Vagina (tissue), 2 donors: ENCODE measurements around the gene KCNC3. TPM values are rescaled to one million over a fixed set of nuclear protein-coding genes. Genes with fewer than 3 reads are reported as not detected.

ENCODE experiments used
- DNase-seq, 2 donors: peaks; one replicate each; pipeline ENCODE4 v3.0.0-alpha.2; 2017; ENCODE audit errors: extremely low spot score in 2 of 2
- H3K27ac ChIP-seq: fragments of 200-600 bp; sonication (generic); one replicate; pipeline ENCODE4 v1.5.1; 2019
- H3K27me3 ChIP-seq: fragments of 200-600 bp; sonication (generic); one replicate; pipeline ENCODE4 v1.5.1; 2019
- H3K36me3 ChIP-seq, 2 donors: fragments of 200-600 bp; sonication (generic); one replicate each; pipeline ENCODE4 v1.5.1; 2017 to 2019
- H3K4me1 ChIP-seq: fragments of 200-600 bp; sonication (generic); one replicate; pipeline ENCODE4 v1.5.1; 2019
- H3K4me3 ChIP-seq, 2 donors: fragments of 200-600 bp; sonication (generic); 1 replicate in 1 of 2; 2 replicates in 1 of 2; pipeline ENCODE4 v1.5.1; 2016 to 2019
- H3K9me3 ChIP-seq: fragments of 200-600 bp; sonication (generic); one replicate; pipeline ENCODE4 v1.5.1; 2019
- POLR2A ChIP-seq, 2 donors: fragments of 450-650 bp; IDR thresholded peaks; one replicate each; pipeline ENCODE4 v1.6.1; 2017; ENCODE audit warnings: antibody characterized with exemption in 2 of 2, mild to moderate bottlenecking in 2 of 2, moderate library complexity in 2 of 2
- POLR2AphosphoS5 ChIP-seq, 2 donors: sonication (generic); formaldehyde crosslinking; IDR thresholded peaks; one replicate each; pipeline ENCODE4 v1.9.0; 2017; ENCODE audit warnings: antibody characterized with exemption in 2 of 2, mild to moderate bottlenecking in 2 of 2, low read depth in 1 of 2; ENCODE audit not compliant: insufficient read depth in 1 of 2
- intact Hi-C: fragments of 100-400 bp; cut with DNase I; formaldehyde crosslinking; loops from one replicate; pipeline ENCODE4 v1.15.1; 2023
- total RNA-seq: library from RNA; depleted of rRNA; stranded (reverse); fragments of >200 nt; gene quantifications from one replicate; pipeline ENCODE4 v1.2.3, GENCODE V29; 2016
- TF ChIP-seq, protein P1 (sequence below), 3 experiments: fragments of 450-650 bp in 2 of 3; fragments of 200-600 bp in 1 of 3; sonication (generic) in 1 of 3; IDR thresholded peaks; one replicate each; pipeline ENCODE4 v1.5.1; 2017 to 2019; ENCODE audit warnings: antibody characterized with exemption in 3 of 3, mild to moderate bottlenecking in 2 of 3, moderate library complexity in 2 of 3

Gene KCNC3
- total RNA-seq, 1 donor from 2014 or later: 0.98 TPM

- TF ChIP-seq POLR2A (IDR thresholded peaks at IDR 0.05): no peak
- TF ChIP-seq, protein P1, sequence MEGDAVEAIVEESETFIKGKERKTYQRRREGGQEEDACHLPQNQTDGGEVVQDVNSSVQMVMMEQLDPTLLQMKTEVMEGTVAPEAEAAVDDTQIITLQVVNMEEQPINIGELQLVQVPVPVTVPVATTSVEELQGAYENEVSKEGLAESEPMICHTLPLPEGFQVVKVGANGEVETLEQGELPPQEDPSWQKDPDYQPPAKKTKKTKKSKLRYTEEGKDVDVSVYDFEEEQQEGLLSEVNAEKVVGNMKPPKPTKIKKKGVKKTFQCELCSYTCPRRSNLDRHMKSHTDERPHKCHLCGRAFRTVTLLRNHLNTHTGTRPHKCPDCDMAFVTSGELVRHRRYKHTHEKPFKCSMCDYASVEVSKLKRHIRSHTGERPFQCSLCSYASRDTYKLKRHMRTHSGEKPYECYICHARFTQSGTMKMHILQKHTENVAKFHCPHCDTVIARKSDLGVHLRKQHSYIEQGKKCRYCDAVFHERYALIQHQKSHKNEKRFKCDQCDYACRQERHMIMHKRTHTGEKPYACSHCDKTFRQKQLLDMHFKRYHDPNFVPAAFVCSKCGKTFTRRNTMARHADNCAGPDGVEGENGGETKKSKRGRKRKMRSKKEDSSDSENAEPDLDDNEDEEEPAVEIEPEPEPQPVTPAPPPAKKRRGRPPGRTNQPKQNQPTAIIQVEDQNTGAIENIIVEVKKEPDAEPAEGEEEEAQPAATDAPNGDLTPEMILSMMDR (IDR thresholded peaks at IDR 0.05): no peak
- TF ChIP-seq POLR2AphosphoS5 (IDR thresholded peaks at IDR 0.05; ENCODE audit: insufficient read depth in 1 of 2, low read depth in 1 of 2): no peak
- Histone ChIP-seq H3K36me3 (no peaks in the 10 kb centered on the region), H3K4me3 (no peak overlapping the region), H3K27me3 (no peaks in the 10 kb centered on the region), H3K9me3 (no peaks in the 10 kb centered on the region), H3K4me1 (peaks cover 32% of the 10 kb centered on the region), H3K27ac (no peak overlapping the region)
- no peak for DNase-seq
- intact Hi-C loops: no loop called here
These were observed 3.7 kb downstream of the KCNC3 start for GRCh38 chr19:50325310-50326100.

DNA sequence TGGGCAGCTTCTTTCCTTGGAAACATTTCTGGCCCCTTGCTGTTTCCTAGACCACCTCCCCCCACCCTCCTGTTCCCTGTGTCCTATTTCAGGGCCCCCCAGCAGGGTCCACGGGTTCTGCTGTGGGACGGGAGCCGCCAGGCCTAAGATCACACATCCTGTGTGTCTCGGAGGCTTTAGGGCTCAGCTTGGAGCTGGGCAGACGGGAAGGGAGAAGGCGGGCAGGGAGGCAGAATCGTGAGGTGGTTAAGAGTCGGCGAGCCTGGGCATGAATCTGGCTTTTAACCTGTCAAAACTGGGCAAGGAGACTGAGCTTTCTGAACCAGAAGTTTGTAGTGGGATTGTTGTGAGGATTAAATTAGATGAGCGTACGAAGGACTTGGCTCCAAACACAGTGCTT is 4.8 kb downstream of the KCNC3 start:
- Histone ChIP-seq H3K27me3 (no peaks in the 10 kb centered on the region), H3K4me1 (peaks cover 26% of the 10 kb centered on the region), H3K27ac (no peak overlapping the region), H3K9me3 (no peaks in the 10 kb centered on the region), H3K4me3 (no peak overlapping the region), H3K36me3 (no peaks in the 10 kb centered on the region)
- intact Hi-C loops: no loop called here
- DNase-seq: no peak
- no peak for TF ChIP-seq POLR2AphosphoS5 (IDR thresholded peaks at IDR 0.05; ENCODE audit: insufficient read depth in 1 of 2, low read depth in 1 of 2)
- TF ChIP-seq, protein P1 (IDR thresholded peaks at IDR 0.05): no peak
- TF ChIP-seq POLR2A (IDR thresholded peaks at IDR 0.05): no peak

DNA sequence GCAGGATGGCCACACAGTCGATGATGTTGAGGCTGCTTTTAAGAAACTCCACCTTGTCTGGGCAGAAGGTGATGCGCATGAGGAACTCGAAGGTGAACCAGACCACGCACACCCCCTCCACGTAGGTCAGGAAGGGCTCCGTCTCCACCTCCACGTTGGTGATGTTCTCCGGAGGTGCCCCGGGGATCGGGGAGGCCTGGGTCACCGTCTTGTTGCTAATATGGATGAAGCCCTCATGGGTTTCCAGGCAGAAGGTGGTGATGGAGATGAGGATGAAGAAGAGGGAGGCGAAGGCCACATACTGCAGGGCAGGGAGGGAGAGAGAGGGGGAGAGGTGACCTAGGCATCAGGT is 5.4 kb downstream of the KCNC3 start:
- Histone ChIP-seq H3K4me1 (peaks cover 24% of the 10 kb centered on the region), H3K9me3 (no peaks in the 10 kb centered on the region), H3K27ac (no peak overlapping the region), H3K27me3 (no peaks in the 10 kb centered on the region), H3K36me3 (no peaks in the 10 kb centered on the region), H3K4me3 (no peak overlapping the region)
- intact Hi-C loops: no loop called here
- no peak for DNase-seq
- TF ChIP-seq POLR2A (IDR thresholded peaks at IDR 0.05): no peak
- no peak for TF ChIP-seq POLR2AphosphoS5 (IDR thresholded peaks at IDR 0.05; ENCODE audit: insufficient read depth in 1 of 2, low read depth in 1 of 2)
- TF ChIP-seq, protein P1 (IDR thresholded peaks at IDR 0.05): no peak

GRCh38 chr19:50322931-50323781 is 6.0 kb downstream of the KCNC3 start:
- Histone ChIP-seq H3K36me3 (no peaks in the 10 kb centered on the region), H3K27me3 (no peaks in the 10 kb centered on the region), H3K4me3 (no peak overlapping the region), H3K4me1 (peaks cover 24% of the 10 kb centered on the region), H3K9me3 (no peaks in the 10 kb centered on the region), H3K27ac (no peak overlapping the region)
- intact Hi-C loops: no loop called here
- no peak for DNase-seq
- TF ChIP-seq, protein P1 (IDR thresholded peaks at IDR 0.05): no peak
- TF ChIP-seq POLR2AphosphoS5 (IDR thresholded peaks at IDR 0.05; ENCODE audit: insufficient read depth in 1 of 2, low read depth in 1 of 2): no peak
- TF ChIP-seq POLR2A (IDR thresholded peaks at IDR 0.05): no peak
